H1 (cell line): Measurements from ENCODE around the gene SATB2. TPM values are rescaled to one million over a fixed set of nuclear protein-coding genes. Genes with fewer than 3 reads are reported as not detected.

Experiments used
- CTBP2 ChIP-seq: IDR thresholded peaks from 2 replicates; pipeline ENCODE4 v1.7.0; 2011; ENCODE audit warnings: borderline replicate concordance, mild to moderate bottlenecking, moderate library complexity, mixed read lengths, low read length; ENCODE audit not compliant: insufficient read depth, insufficient read length
- EP300 ChIP-seq, 2 experiments: IDR thresholded peaks; 1 replicate in 1 of 2; 2 replicates in 1 of 2; pipeline ENCODE4 v1.6.1; 2011 to 2012; ENCODE audit warnings: low read depth in 2 of 2, low read length in 2 of 2, mild to moderate bottlenecking in 2 of 2, borderline replicate concordance in 1 of 2, inconsistent platforms in 1 of 2, moderate library complexity in 1 of 2
- polyA plus RNA-seq, 7 experiments: library from polyadenylated mRNA; depleted of rRNA in 3 of 7; stranded (reverse) in 5 of 7; unstranded in 2 of 7; fragments of >200 nt in 5 of 7; fragments of 200-250 nt in 2 of 7; gene quantifications; 1 replicate in 5 of 7; 2 replicates in 1 of 7; 4 replicates in 1 of 7; pipeline versions ENCODE4 v1.2.1 to v1.2.3, GENCODE V29; 2011 to 2013; ENCODE audit warnings: missing spikeins in 2 of 7, mixed read lengths in 2 of 7
- total RNA-seq: library from RNA; stranded (reverse); fragmentation: NEBNext Ultra II Directional; extraction: Animal tissue kit (Norgen Biotek cat#: 25700); gene quantifications from 2 replicates; pipeline ENCODE4 v1.2.1, GENCODE V29; 2021

Gene SATB2
- total and polyA plus RNA-seq, 2 of the 8 experiments (the other 6 are each of a cell fraction or from before 2014, with no cell fraction given), result 1.3 to 5.7 TPM

DNA sequence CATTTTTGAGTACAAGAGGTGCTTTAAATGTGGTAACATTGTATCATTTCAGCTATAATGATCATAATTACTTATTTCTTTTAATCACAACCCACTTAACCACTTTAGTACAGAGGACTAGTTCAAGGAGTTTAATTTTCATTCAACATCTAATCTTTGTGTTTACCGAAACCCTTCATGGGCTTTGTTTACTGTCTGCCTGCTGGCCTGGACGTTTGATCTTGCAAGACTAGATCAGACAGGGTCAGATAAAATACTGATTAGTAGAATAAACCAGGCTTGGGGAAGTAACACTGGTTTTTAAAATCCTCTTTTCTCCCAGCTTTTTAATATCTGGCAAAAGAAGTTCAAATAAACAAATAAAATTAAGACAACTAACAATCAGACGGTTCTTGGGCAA is 93.6 kb downstream of the SATB2 start (continued):
- no peak for TF ChIP-seq CTBP2
- TF ChIP-seq EP300 (IDR thresholded peaks at IDR 0.05; ENCODE audit: borderline replicate concordance in 1 of 2, low read depth in 2 of 2, low read length in 2 of 2), result no peak
